ENCODE results near the gene NFATC1. TPM values are rescaled to one million over a fixed set of nuclear protein-coding genes. Genes with fewer than 3 reads are reported as not detected.

NFATC1 gene
- total RNA-seq, 4 donors from 2014 or later = 0.79 to 4.8 (median 2.6) TPM

- no peak overlapping the region for H3K4me3 ChIP-seq
- intact Hi-C loops (cut with DNase I) = no loop called here
- DNase-seq = no peak
- H3K27ac ChIP-seq = no peak overlapping the region
- no peak for TF ChIP-seq POLR2A (IDR thresholded peaks at IDR 0.05)
- TF ChIP-seq CTCF (IDR thresholded peaks at IDR 0.05) = no peak
- no peaks in the 10 kb centered on the region for H3K36me3 ChIP-seq
- H3K27me3 ChIP-seq = peaks cover 0 to 65% (median 0%) of the 10 kb centered on the region in 4 donors
- no peaks in the 10 kb centered on the region for H3K9me3 ChIP-seq
- 82 to 84% methylated on average over 16 of the region's 25 CpGs for WGBS, 2 donors
- peaks cover 0 to 17% (median 7%) of the 10 kb centered on the region in 3 donors for H3K4me1 ChIP-seq
Measured at GRCh38 chr18:79553696-79554095, 158.0 kb downstream of the NFATC1 start.

GRCh38 chr18:79554321-79554720, 158.6 kb downstream of the NFATC1 start:
- Histone ChIP-seq H3K4me1 (peaks cover 0 to 17% (median 7%) of the 10 kb centered on the region in 3 donors), H3K27ac (no peak overlapping the region), H3K9me3 (no peaks in the 10 kb centered on the region), H3K36me3 (no peaks in the 10 kb centered on the region), H3K27me3 (peaks cover 0 to 65% (median 0%) of the 10 kb centered on the region in 4 donors), H3K4me3 (no peak overlapping the region)
- 91% methylated on average over 9 to 12 of the region's 13 CpGs for WGBS, 2 donors
- intact Hi-C loops (cut with DNase I) = no loop called here
- DNase-seq = no peak
- TF ChIP-seq POLR2A (IDR thresholded peaks at IDR 0.05) = no peak

GRCh38 chr18:79554945-79555645, 159.4 kb downstream of the NFATC1 start:
- no peak for DNase-seq
- Histone ChIP-seq H3K4me1 (peaks cover 0 to 17% (median 7%) of the 10 kb centered on the region in 3 donors), H3K27me3 (peaks cover 0 to 61% (median 0%) of the 10 kb centered on the region in 4 donors), H3K36me3 (no peaks in the 10 kb centered on the region), H3K4me3 (no peak overlapping the region), H3K9me3 (no peaks in the 10 kb centered on the region), H3K27ac (no peak overlapping the region)
- WGBS, 2 donors = 84% methylated on average over 8 of the region's 30 CpGs; no CpG with 5 or more reads in 1 of the 2 donors
- TF ChIP-seq POLR2A (IDR thresholded peaks at IDR 0.05) (no peak), CTCF (IDR thresholded peaks at IDR 0.05) (no peak)
- intact Hi-C loops (cut with DNase I) = no loop called here

- DNase-seq = no peak
- H3K4me1 ChIP-seq = peaks cover 0 to 17% (median 7%) of the 10 kb centered on the region in 3 donors
- no peak overlapping the region for H3K27ac ChIP-seq
- WGBS, 2 donors = 91 to 96% methylated on average over 9 to 16 of the region's 19 CpGs
- H3K9me3 ChIP-seq = no peaks in the 10 kb centered on the region
- peaks cover 0 to 61% (median 0%) of the 10 kb centered on the region in 4 donors for H3K27me3 ChIP-seq
- intact Hi-C loops (cut with DNase I) = no loop called here
- H3K4me3 ChIP-seq = no peak overlapping the region
- no peaks in the 10 kb centered on the region for H3K36me3 ChIP-seq
- no peak for TF ChIP-seq CTCF (IDR thresholded peaks at IDR 0.05)
- TF ChIP-seq POLR2A (IDR thresholded peaks at IDR 0.05) = no peak
Measured at GRCh38 chr18:79555885-79556284, 160.2 kb downstream of the NFATC1 start.

- H3K4me1 ChIP-seq = peaks cover 0 to 17% (median 7%) of the 10 kb centered on the region in 3 donors
- DNase-seq = no peak
- no peak overlapping the region for H3K27ac ChIP-seq
- TF ChIP-seq CTCF (IDR thresholded peaks at IDR 0.05) = no peak
- TF ChIP-seq POLR2A (IDR thresholded peaks at IDR 0.05) = no peak
- H3K9me3 ChIP-seq = no peaks in the 10 kb centered on the region
- intact Hi-C loops (cut with DNase I) = no loop called here
- H3K27me3 ChIP-seq = peaks cover 0 to 60% (median 0%) of the 10 kb centered on the region in 4 donors
- 74 to 79% methylated on average over 5 to 7 of the region's 21 CpGs for WGBS, 2 donors
- no peaks in the 10 kb centered on the region for H3K36me3 ChIP-seq
- no peak overlapping the region for H3K4me3 ChIP-seq
Measured at GRCh38 chr18:79556829-79557585, 161.3 kb downstream of the NFATC1 start.

All from esophagus squamous epithelium (tissue), 5 donors.